NB4 (cell line): ENCODE data around the gene DOK1.

ENCODE experiments used
- DNase-seq: peaks from one replicate; pipeline ENCODE4 v3.0.0; 2010; ENCODE audit warnings: low read depth
- H3K4me3 ChIP-seq: one replicate; pipeline ENCODE4 v1.5.1; 2011; ENCODE audit warnings: mild to moderate bottlenecking, low read depth, low read length, moderate library complexity
- MYC ChIP-seq: IDR thresholded peaks from 2 replicates; pipeline ENCODE4 v1.6.1; 2011; ENCODE audit warnings: low read depth, low read length
- POLR2A ChIP-seq: IDR thresholded peaks from 2 replicates; pipeline ENCODE4 v1.6.1; 2011; ENCODE audit warnings: mild to moderate bottlenecking; ENCODE audit not compliant: insufficient read length; ENCODE audit errors: extremely low read depth
- TF ChIP-seq, protein P1 (sequence below): IDR thresholded peaks from 2 replicates; pipeline ENCODE4 v1.6.1; 2011; ENCODE audit warnings: low read depth, low read length
- TF ChIP-seq, protein P2 (sequence below): IDR thresholded peaks from one replicate; pipeline ENCODE4 v1.5.1; 2012; ENCODE audit warnings: low read depth, low read length

Gene DOK1

DNA sequence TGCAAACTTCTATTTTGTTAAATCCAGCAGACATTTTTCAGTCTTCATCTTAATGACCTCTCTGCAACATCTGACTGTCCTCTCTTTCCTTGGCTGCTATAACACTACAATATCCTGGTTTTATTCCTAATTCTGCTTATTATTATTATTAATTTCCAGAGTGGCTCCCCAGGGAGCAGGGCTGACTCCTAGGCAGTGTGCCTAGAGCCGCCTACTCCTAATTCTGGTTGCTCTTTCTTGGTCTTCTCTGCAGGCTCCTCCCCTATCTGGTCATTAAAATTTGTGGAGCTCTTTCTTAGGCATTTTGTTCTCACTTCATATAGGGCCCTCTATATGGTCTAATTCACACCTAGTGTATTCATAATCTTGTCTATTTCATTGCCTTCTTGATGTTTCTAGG lies 11.5 kb upstream of the DOK1 start:
- TF ChIP-seq POLR2A: no peak
- TF ChIP-seq MYC: no peak
- TF ChIP-seq, protein P1, sequence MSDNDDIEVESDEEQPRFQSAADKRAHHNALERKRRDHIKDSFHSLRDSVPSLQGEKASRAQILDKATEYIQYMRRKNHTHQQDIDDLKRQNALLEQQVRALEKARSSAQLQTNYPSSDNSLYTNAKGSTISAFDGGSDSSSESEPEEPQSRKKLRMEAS: no peak
- TF ChIP-seq, protein P2, sequence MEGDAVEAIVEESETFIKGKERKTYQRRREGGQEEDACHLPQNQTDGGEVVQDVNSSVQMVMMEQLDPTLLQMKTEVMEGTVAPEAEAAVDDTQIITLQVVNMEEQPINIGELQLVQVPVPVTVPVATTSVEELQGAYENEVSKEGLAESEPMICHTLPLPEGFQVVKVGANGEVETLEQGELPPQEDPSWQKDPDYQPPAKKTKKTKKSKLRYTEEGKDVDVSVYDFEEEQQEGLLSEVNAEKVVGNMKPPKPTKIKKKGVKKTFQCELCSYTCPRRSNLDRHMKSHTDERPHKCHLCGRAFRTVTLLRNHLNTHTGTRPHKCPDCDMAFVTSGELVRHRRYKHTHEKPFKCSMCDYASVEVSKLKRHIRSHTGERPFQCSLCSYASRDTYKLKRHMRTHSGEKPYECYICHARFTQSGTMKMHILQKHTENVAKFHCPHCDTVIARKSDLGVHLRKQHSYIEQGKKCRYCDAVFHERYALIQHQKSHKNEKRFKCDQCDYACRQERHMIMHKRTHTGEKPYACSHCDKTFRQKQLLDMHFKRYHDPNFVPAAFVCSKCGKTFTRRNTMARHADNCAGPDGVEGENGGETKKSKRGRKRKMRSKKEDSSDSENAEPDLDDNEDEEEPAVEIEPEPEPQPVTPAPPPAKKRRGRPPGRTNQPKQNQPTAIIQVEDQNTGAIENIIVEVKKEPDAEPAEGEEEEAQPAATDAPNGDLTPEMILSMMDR: no peak
- H3K4me3 ChIP-seq: no peak overlapping the region
- DNase-seq: no peak

DNA sequence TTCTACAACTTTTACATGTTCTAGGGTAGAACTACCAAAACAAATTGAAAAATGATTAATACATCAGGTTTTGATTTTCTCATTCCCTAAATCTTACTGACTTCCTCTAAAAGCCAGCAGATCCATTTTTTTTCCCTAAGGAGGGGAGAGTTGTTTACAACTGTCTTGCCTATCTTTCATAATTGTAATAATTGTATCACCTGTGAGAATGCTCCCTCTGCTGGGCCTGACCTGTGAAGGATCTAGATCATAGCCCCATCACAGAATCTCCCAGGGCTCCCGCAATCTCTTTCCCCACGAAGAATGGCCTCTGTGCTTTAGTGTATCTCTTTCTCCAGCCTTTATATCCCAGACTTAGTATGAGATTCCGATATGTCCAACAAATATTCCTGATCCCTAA lies 9.9 kb upstream of the DOK1 start:
- no peak overlapping the region for H3K4me3 ChIP-seq
- TF ChIP-seq MYC: no peak
- TF ChIP-seq, protein P2: peak; percentile 6
- no peak for DNase-seq

DNA sequence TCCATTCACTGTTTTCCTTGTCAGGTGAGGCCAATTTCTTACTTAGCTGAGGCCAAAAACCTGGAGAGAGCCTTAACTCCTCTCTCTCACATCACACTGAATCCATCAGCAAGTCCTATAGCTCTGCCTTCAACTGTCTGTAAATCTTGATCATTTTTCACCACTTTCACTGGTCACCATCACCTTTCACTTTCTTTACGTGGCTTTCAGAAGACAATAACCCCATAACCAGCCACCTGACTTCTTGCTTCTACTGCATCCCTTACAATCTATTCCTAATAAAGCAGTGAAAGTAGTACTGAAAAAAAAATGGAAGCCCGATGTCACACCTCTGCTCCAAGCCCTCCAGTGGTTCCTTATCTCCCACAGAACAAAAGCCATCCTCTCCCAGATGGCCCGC lies 8.5 kb upstream of the DOK1 start:
- no peak overlapping the region for H3K4me3 ChIP-seq
- TF ChIP-seq, protein P1: no peak
- TF ChIP-seq, protein P2: no peak
- TF ChIP-seq MYC: no peak
- TF ChIP-seq POLR2A: no peak
- no peak for DNase-seq

DNA sequence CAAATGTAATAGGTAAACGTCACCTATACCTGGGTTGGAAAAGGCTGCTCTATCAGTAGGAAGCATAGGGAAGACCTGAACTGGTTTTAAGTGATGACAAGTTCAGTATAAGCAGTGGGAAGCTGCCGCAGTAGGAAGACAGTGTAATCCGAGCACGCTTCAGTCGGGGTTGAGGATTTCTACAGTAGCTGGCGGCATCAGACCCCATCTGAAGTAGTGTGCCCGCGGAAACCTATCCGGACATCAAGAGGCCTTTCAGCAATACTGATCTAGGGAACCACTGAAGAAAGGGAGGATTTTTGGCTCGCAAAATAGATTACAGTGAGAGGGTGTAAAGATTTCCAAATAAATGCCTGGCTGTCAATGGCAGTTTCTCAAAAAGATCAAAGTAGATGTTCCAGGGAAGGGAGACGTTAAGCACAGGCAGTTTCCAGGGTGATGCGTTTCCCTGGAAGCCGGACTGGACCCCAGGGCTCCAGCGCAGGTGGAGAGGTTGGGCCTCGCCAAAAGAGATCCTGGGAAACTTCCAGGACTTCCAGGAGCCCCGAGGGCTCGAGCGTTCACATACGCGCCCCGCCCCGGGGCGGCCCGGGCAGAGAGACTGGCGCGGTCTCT lies 6.1 kb upstream of the DOK1 start:
- no peak for DNase-seq
- H3K4me3 ChIP-seq: peak overlapping the region; percentile 54
- TF ChIP-seq MYC: no peak
- TF ChIP-seq, protein P1: no peak
- TF ChIP-seq, protein P2: no peak

DNA sequence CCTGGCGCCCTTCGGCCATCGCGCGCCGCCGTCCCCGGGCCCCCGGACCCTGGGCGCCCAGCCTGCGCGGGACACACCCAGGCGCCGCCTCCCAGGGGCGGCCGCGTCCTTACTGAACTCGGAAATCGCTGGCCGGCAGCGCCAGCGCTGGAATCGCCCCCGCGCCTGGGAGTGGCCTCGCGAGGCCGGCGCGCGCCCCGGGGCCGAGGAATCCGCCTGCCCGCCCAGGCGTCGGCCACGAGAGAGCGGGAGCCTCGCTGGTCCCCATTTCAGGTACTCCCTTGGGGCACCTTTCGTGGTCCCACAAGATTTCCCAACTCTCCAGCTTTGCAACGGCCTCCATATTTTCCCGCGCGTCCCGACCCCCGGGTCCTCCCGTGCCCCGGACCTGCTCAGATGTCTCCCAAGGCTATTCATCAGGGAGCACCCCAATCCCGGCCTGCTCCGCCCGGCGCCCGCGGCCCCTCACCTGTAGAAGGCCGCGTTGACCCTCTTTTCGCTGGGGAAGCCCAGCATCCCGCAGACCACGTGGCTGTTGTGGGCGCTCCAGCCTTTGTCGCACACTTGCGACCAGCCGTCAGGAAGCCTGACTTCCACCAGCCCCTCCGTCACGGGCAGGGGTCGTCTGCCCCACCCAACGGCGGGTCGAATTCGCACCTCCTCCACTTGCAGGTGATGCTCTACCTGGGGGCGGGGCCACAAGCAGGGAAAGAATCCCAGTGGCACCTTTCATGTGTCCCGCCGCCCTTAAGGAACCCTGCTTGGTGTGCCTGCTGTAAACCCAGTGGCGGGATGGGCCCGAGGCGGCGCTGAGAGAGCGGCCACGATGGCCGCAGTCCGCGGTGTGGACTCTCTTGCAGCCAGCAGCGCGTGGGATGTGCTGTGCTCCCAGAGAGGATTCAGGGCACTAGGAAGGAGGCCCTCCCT lies 5.4 kb upstream of the DOK1 start:
- TF ChIP-seq POLR2A (peak; percentile 66), MYC (peak; percentile 85; the same call in 1 of the 2 replicates)
- TF ChIP-seq, protein P2: no peak
- TF ChIP-seq, protein P1: peak; percentile 94
- peak; percentile 88 for DNase-seq
- peak overlapping the region; percentile 77 for H3K4me3 ChIP-seq
